Duodenal mucosa (tissue), 2 donors: ENCODE data around the gene COL4A6.

Experiments
- H3K27ac ChIP-seq: one replicate; pipeline ENCODE4 v1.7.0; 2013; ENCODE audit warnings: low read depth, low read length
- H3K27me3 ChIP-seq, 2 donors: one replicate each; pipeline ENCODE4 v1.7.0; 2013; ENCODE audit warnings: low read length in 2 of 2, control low read depth in 1 of 2; ENCODE audit not compliant: insufficient read depth in 2 of 2, control insufficient read depth in 1 of 2
- H3K36me3 ChIP-seq, 2 donors: one replicate each; pipeline ENCODE4 v1.7.0; 2013; ENCODE audit warnings: low read length in 2 of 2, control low read depth in 1 of 2; ENCODE audit not compliant: insufficient read depth in 2 of 2, control insufficient read depth in 1 of 2
- H3K4me1 ChIP-seq, 2 donors: one replicate each; pipeline ENCODE4 v1.7.0; 2013; ENCODE audit warnings: low read length in 2 of 2, control low read depth in 1 of 2; ENCODE audit not compliant: insufficient read depth in 2 of 2, control insufficient read depth in 1 of 2
- H3K4me3 ChIP-seq, 2 donors: one replicate each; pipeline ENCODE4 v1.7.0; 2013; ENCODE audit warnings: low read length in 2 of 2, low read depth in 1 of 2
- H3K9ac ChIP-seq, 2 donors: one replicate each; pipeline ENCODE4 v1.7.0; 2013; ENCODE audit warnings: low read length in 2 of 2, low read depth in 1 of 2
- H3K9me3 ChIP-seq, 2 donors: one replicate each; pipeline ENCODE4 v1.7.0; 2013; ENCODE audit warnings: low read length in 2 of 2, control low read depth in 1 of 2; ENCODE audit not compliant: control insufficient read depth in 1 of 2

Gene COL4A6

DNA sequence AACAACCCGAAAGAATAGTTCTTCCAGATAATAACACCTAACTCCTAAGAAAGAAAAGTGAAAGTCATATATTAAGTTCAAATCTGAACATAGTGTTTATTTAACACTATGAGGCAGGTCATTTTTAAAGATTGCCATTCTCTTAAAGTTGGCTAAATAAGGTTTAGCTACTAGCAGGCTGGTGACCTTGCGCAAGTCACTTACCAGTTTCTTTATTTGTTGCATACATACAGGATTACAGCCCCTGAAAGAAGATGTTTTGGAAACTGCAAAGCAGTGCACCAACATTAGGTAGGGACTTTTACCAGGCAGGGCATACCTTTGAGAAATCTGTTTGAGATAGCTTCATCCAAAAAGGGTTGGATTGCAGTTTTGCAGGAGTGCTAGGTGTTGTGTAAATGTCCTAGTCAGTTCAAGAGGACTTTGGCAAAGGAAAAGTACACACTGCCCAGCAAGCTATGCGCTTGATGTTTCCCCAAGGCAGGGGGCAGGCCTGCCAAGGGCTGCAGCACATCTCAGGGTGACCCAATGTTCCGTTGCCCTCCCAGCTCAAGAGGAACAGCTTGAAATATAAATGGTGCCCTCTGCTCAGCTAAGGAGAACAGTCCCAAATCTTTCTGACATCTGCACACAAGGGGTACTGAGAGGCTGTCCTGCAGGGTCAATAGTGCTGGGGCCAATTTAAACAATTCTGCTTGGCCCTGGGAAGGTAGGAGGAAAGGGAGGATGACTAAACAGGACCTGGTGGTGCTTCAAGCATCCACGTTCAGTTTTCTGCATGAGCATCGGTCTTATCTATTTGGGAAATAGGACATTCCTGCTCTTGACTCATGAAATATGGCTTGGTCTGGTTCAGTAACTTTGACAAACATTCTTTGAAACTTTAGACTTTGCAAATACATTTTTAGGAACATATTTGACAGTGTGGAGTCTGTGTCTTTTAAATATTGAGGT is 130.8 kb downstream of the COL4A6 start:
- H3K36me3 ChIP-seq = no peaks in the 10 kb centered on the region
- H3K27me3 ChIP-seq = no peaks in the 10 kb centered on the region
- no peak overlapping the region for H3K4me3 ChIP-seq
- H3K4me1 ChIP-seq = no peaks in the 10 kb centered on the region
- H3K9me3 ChIP-seq = no peaks in the 10 kb centered on the region
- H3K9ac ChIP-seq = no peak overlapping the region
- no peak overlapping the region for H3K27ac ChIP-seq

DNA sequence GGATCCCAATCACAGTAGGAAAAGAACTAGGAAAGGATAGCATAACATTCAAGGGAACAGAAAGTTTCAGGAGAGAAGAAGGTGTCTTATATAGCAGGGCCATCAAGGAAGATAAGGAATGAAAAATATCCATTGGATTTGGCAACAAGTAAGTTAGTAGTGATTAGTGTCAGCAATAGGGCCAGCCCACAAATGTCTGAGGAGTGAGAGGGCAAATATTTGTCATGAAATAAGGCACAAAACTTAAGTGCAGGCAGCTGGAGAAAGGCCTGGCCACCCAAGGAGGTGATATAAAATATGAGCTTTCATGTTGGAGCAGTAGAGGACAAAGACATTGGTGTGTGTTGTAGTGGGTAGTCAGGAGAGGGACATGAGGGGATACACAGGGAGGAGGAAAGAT is 132.1 kb downstream of the COL4A6 start:
- Histone ChIP-seq H3K4me1 (no peaks in the 10 kb centered on the region), H3K27ac (no peak overlapping the region), H3K9ac (no peak overlapping the region), H3K27me3 (no peaks in the 10 kb centered on the region), H3K9me3 (no peaks in the 10 kb centered on the region), H3K36me3 (no peaks in the 10 kb centered on the region), H3K4me3 (no peak overlapping the region)

DNA sequence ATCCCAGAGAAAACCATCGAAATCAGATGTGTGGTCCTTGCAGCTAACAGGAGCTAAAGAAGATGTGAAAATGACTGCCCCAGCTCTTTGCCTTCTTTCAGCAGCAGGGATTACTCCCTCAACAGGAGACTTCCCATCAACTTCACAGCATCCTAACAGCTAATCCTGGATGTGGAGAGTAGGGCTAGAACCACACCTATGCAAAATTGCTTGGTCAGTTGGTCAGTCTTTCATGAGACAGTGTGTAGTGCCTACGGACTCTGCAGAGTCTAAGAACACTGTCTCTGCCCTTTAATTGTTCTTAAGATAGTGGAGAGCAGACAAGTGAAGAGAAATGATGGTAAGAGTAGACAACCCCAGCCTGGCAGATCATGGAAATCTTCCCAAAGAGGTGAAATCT is 133.5 kb downstream of the COL4A6 start:
- H3K27ac ChIP-seq = no peak overlapping the region
- H3K4me3 ChIP-seq = no peak overlapping the region
- no peaks in the 10 kb centered on the region for H3K4me1 ChIP-seq
- H3K36me3 ChIP-seq = no peaks in the 10 kb centered on the region
- H3K9ac ChIP-seq = no peak overlapping the region
- H3K27me3 ChIP-seq = no peaks in the 10 kb centered on the region
- H3K9me3 ChIP-seq = no peaks in the 10 kb centered on the region

DNA sequence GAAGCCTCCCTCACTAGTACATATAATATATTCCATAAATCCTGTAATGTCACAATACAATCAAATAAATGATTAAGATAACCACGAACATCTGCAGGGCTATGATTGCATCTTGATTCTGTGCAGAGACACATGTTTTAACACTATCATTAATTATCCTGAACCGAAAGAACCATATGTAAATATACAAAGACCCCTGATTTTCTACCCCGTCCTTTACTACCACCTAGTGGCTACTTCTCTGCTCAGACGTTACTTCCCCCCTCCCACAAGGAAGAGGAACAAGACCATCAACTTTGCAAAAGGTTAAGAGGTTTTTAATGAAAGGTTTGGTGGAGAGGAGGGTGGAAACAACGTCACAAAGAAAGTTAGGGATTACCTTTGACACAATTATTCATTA is 134.0 kb downstream of the COL4A6 start:
- Histone ChIP-seq H3K27ac (no peak overlapping the region), H3K4me3 (no peak overlapping the region), H3K4me1 (no peaks in the 10 kb centered on the region), H3K9me3 (no peaks in the 10 kb centered on the region), H3K36me3 (no peaks in the 10 kb centered on the region), H3K9ac (no peak overlapping the region), H3K27me3 (no peaks in the 10 kb centered on the region)

DNA sequence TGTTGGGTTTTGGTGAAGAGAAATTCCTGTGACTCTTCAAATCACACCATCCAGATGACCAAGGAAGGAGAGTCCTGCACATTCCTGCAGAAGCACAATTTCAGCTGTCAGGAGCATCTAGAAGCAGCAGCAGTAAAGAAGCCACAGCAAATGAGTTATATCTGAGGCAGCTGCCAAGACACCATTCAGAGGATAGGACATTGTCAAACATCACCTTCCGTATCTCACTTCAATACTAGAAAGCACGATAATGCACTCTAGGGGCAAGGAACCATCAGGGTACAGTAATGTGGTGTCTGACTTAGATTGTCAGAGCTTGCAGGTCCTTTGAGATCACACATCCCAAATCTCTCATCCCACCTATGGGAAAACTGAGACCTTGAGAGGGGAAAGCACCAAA is 134.5 kb downstream of the COL4A6 start:
- H3K27me3 ChIP-seq = no peaks in the 10 kb centered on the region
- no peak overlapping the region for H3K4me3 ChIP-seq
- H3K4me1 ChIP-seq = no peaks in the 10 kb centered on the region
- no peaks in the 10 kb centered on the region for H3K9me3 ChIP-seq
- H3K9ac ChIP-seq = no peak overlapping the region
- no peak overlapping the region for H3K27ac ChIP-seq
- no peaks in the 10 kb centered on the region for H3K36me3 ChIP-seq

DNA sequence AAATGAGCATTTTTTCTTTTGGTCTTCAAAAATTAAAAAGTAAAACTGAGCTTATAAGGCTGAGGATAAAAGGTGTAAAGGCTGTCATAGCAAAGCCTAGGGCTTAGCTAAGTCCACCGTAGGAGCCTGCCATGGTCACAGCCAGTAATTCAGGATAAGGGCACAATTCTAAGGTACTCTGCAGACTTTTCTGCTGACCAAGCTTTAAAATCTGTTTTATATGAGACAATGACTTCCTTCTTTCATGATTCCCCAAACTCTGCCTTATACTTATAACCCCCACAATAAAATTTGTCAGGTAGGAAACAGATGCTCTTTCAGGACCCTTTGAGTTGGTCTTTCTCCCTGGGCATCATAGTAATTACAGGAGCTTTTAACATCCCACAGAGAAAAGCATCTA is 138.5 kb downstream of the COL4A6 start:
- Histone ChIP-seq H3K9me3 (no peaks in the 10 kb centered on the region), H3K27me3 (no peaks in the 10 kb centered on the region), H3K36me3 (no peaks in the 10 kb centered on the region), H3K27ac (no peak overlapping the region), H3K9ac (no peak overlapping the region), H3K4me3 (no peak overlapping the region), H3K4me1 (no peaks in the 10 kb centered on the region)

DNA sequence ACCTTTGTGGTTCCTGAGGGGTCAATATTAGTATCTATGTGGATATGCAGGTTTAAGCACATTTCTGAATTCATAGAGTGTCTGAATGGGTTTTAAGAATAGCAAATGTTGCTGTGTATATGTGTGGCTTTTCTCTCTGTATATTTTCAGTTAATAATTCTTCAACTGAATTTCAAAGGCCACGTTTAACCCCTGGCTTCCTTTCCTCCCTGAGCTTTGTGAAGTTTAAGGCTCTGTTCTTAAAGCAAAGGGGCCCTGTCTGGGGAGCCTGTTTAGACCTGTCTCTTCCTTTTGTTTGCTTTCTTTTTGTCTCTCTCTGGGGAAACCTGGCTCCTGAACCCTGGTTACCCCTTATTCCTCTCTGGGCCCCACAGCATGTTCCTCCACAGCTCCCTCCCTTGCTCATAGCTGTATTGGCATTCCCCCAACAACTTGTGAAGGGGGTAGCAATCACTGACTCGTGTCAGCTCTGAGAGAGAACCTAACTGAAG is 139.1 kb downstream of the COL4A6 start:
- Histone ChIP-seq H3K27me3 (no peaks in the 10 kb centered on the region), H3K27ac (no peak overlapping the region), H3K9me3 (no peaks in the 10 kb centered on the region), H3K9ac (no peak overlapping the region), H3K36me3 (no peaks in the 10 kb centered on the region), H3K4me1 (no peaks in the 10 kb centered on the region), H3K4me3 (no peak overlapping the region)

DNA sequence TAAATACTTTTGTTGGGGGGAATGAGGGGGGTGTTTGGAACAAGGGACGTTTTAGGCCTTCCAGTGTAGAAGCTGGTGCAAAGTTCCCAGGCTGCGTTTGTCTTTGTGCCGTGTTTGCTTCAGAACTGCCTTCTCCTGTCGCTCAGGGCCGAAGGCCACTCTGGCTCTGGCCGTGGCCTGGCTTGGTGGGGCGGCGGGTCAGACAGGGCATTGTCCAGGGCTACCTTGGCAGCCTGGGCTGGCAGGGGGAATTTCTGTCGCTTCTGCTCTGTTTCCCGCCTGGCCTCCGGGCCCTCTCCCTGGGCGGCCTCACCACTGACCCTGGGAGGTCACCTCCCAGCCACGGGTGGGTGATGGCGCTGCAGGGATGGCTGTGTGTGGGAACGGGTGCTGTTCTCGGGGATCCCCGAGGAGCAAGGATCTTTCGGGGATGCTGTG is 140.0 kb downstream of the COL4A6 start:
- no peaks in the 10 kb centered on the region for H3K9me3 ChIP-seq
- no peak overlapping the region for H3K27ac ChIP-seq
- H3K4me1 ChIP-seq = no peaks in the 10 kb centered on the region
- no peaks in the 10 kb centered on the region for H3K36me3 ChIP-seq
- H3K9ac ChIP-seq = no peak overlapping the region
- H3K4me3 ChIP-seq = no peak overlapping the region
- H3K27me3 ChIP-seq = no peaks in the 10 kb centered on the region

DNA sequence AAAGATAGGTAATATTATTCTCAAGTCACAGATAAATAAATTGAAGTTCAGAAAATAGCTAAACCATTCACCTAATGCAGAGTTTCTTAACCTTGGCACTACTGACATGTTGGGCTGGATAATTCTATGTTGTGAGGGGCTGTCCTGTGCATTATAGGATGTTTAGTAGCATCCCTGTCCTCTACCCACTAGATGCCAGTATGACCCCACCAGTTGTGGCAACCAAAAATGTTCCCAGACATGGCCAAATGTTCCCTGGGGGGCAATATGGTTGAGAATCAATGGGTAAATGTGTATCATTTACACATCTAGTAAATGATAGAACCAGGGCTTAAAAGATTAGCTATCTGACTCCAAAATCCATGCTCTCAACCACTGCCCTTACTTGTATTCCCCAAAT is 140.9 kb downstream of the COL4A6 start:
- peaks cover 0 to under 1% of the 10 kb centered on the region in 2 donors for H3K9me3 ChIP-seq
- H3K4me1 ChIP-seq = no peaks in the 10 kb centered on the region
- no peaks in the 10 kb centered on the region for H3K27me3 ChIP-seq
- H3K27ac ChIP-seq = no peak overlapping the region
- no peak overlapping the region for H3K9ac ChIP-seq
- H3K36me3 ChIP-seq = no peaks in the 10 kb centered on the region
- no peak overlapping the region for H3K4me3 ChIP-seq

DNA sequence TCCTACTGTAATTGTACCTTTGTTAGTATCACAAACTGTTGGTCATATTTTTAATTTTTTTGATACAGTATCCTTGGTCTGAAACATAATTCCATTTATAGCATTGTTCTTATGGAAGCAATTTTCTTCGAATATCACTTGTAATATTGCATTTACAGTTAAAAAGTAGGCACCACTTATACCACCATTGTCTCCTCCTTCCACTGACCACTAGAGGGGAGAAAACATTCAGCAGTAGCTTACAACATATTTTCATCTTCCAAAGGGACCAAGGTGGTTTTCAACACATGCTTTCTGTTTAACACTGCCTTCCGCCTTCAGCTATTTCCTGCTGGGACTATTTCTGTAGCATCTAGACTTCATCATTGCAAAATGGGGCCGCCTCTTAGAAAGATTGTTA is 146.2 kb downstream of the COL4A6 start:
- Histone ChIP-seq H3K36me3 (no peaks in the 10 kb centered on the region), H3K27ac (no peak overlapping the region), H3K9me3 (peaks cover 0 to 4% of the 10 kb centered on the region in 2 donors), H3K4me1 (no peaks in the 10 kb centered on the region), H3K27me3 (no peaks in the 10 kb centered on the region), H3K4me3 (no peak overlapping the region), H3K9ac (no peak overlapping the region)
